ENCODE measurements around the gene KCNH4. TPM values are rescaled to one million over a fixed set of nuclear protein-coding genes. Genes with fewer than 3 reads are reported as not detected.

Gene KCNH4
- total RNA-seq, 3 donors from 2014 or later = 2.2 to 2.6 (median 2.6) TPM

DNA sequence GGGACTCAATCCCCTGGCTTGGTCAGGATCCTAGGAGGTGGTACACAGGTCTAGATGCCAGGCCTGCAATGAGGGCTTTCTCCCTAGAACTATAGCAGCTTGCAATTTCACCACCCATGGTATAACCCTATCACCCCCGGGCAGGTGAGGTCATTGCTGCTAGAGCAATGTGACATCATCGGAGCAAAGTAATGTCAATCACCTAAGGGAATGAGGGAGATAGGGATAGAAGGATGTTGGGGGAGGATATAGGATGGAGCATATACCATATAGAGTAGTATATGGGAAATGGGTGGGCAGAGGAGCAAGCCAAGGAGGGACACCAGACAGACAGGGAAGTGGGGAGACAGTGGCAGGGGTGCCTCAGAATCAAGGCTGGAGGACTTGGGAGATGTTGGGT, 3.3 kb downstream of the KCNH4 start:
- Mint-ChIP-seq H3K4me1 (ENCODE audit: low read depth) (peaks cover 33% of the 10 kb centered on the region), H3K9me3 (no peaks in the 10 kb centered on the region), H3K36me3 (ENCODE audit: insufficient read depth) (peaks cover 9% of the 10 kb centered on the region), H3K27me3 (ENCODE audit: low read depth) (peaks cover 5% of the 10 kb centered on the region), H3K4me3 (no peak overlapping the region)
- ATAC-seq (no peak), DNase-seq (no peak)

DNA sequence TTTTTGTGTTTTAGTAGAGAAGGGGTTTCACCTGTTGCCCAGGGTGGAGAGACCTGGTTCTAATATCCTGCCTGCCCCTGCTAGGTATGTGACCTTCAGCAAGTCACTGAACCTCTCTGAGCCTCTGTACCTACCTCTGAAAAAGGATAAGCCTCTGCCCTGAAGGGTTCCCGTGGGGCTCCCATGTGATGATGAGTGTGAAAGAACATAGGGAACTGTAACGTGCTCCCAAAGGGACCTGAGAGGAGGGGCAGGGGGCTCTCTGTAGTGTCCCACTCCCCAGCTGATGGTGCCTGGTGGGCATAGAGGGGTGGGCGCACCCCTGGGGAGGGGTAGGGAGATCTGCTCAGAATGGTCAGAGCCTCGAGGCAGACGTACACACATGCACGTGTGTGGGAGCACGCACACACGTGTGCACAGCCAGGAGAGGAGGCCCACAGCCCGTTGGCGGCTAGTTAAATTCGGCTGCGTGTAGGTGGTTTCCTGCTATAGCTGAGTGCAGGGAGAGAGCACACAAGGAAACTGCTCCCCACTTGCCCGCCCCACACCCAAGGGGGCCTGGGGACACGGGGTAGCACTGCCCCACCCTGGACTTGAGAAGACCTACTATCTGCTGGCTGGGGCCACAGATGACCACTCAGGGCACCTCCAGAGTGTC, 6.7 kb downstream of the KCNH4 start:
- Mint-ChIP-seq H3K4me1 (ENCODE audit: low read depth) (peaks cover 12% of the 10 kb centered on the region), H3K4me3 (no peak overlapping the region), H3K9me3 (no peaks in the 10 kb centered on the region), H3K36me3 (ENCODE audit: insufficient read depth) (peaks cover 9% of the 10 kb centered on the region), H3K27me3 (ENCODE audit: low read depth) (peaks cover 3% of the 10 kb centered on the region)
- DNase-seq (no peak), ATAC-seq (no peak)

DNA sequence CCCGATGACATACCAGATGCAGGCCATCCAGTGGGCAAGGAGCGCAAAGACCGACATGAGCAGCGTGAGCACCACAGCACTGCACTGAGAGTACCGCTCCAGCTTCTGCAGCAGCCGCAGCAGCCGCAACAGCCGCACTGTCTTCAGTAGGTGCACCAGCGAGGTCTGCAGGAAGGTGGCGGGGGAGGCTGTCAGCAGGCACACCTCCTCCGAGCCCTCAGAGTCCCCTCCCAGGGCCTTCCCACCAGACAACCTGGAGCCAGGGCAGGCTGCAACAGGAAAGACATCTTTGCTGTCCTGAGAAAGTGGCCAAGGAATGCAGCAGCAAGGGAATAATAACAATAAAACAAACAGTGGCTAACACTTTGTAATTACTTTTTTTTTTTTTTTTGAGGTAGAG, 9.1 kb downstream of the KCNH4 start:
- Mint-ChIP-seq H3K9me3 (no peaks in the 10 kb centered on the region), H3K27me3 (ENCODE audit: low read depth) (no peaks in the 10 kb centered on the region), H3K4me1 (ENCODE audit: low read depth) (no peaks in the 10 kb centered on the region), H3K4me3 (no peak overlapping the region), H3K36me3 (ENCODE audit: insufficient read depth) (peaks cover 6% of the 10 kb centered on the region)
- DNase-seq (no peak), ATAC-seq (no peak)

DNA sequence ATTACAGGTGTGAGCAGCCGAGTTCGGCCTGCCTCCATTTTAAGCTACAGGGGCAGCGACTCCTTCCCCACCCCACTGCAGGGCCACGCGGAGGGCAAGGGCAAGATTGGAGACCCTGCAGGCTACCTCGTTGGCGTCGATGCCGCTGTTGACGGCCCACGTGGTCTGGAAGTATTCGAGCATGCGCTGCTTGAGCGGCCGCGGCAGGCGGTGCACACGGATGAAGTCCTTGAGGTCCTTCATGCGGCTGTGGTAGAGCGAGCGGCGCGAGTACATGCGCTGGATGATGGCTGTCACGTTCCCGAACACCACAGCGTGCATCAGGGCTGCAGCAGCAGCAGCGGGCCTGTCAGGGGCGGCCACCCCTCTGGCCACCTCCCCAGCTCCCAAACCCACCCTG, 11.6 kb downstream of the KCNH4 start:
- Mint-ChIP-seq H3K36me3 (ENCODE audit: insufficient read depth) (no peaks in the 10 kb centered on the region), H3K9me3 (no peaks in the 10 kb centered on the region), H3K4me1 (ENCODE audit: low read depth) (no peaks in the 10 kb centered on the region), H3K27me3 (ENCODE audit: low read depth) (no peaks in the 10 kb centered on the region), H3K4me3 (no peak overlapping the region)
- ATAC-seq = no peak
- no peak for DNase-seq

DNA sequence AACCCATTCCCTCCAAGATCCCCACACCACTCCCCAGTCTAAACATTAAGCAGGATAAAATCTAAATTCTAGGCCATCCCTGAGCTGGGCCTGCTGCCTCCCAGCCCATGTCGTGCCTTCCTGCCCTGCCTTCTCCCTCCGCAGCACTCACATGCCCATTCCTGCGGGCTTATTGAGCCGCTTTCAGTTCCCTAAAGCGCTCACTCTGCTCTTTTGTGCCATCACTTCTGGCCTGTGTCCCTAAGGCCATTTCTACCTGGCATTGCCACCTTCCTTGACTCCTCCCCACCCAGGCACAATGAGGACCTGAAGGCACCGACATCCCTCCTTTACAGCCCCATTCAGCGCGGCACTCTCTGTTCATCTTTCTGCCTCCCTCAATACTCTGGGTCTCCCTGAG, 13.1 kb downstream of the KCNH4 start:
- no peaks in the 10 kb centered on the region for H3K9me3 Mint-ChIP-seq
- DNase-seq (no peak), ATAC-seq (no peak)
- H3K4me3 Mint-ChIP-seq = no peak overlapping the region
- no peaks in the 10 kb centered on the region for H3K4me1 Mint-ChIP-seq (ENCODE audit: low read depth)
- H3K27me3 Mint-ChIP-seq (ENCODE audit: low read depth) = no peaks in the 10 kb centered on the region
- H3K36me3 Mint-ChIP-seq (ENCODE audit: insufficient read depth) = no peaks in the 10 kb centered on the region

DNA sequence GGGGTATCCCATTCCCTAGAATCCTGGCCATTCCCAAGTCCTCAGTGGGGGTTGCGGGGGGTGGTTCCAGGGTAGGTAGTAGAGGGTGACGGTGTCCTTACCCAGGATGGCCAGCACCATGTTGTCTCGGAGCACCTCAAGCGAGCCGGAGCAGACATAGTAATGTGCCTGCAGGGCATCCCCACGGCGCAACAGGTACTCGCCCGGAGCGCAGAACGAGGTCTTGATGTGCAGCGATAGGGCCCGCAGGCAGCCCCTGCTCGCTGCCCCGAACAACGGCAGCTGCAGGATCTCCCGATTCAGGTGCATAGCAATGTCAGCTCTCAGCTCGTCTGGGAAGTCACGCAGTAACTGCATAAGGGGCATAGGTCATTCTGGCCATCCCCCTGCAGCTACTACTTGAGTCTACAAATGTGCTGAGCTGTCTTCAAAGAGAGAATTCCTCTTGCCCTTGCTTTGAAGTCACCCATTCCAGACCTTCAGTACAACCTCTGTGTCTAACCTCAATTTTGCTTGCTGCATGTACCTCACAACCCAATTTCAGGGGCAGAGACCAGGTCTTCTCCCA, 14.7 kb downstream of the KCNH4 start:
- Mint-ChIP-seq H3K4me3 (no peak overlapping the region), H3K36me3 (ENCODE audit: insufficient read depth) (no peaks in the 10 kb centered on the region)

DNA sequence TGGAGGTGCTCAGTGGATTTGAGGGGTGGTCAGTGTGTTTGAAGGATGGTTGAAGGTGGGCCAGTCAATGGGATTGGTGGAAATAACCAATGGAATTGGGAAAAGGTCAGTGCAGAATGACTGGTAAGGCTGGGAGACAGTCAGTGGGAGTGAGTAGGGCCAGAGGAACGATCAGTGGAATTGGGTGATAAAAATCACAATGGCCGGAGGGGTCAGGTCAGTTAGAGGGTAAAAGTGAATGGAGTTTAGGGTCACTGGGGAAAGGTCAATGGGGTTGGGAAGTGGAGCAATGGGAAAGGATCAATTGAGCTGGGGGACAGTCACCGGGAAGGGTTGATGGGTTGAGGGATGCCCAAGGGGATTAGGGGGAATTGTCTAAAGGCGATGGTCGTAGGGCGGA, 15.2 kb downstream of the KCNH4 start:
- Mint-ChIP-seq H3K27me3 (ENCODE audit: low read depth) (no peaks in the 10 kb centered on the region), H3K4me3 (no peak overlapping the region), H3K9me3 (no peaks in the 10 kb centered on the region), H3K4me1 (ENCODE audit: low read depth) (no peaks in the 10 kb centered on the region), H3K36me3 (ENCODE audit: insufficient read depth) (no peaks in the 10 kb centered on the region)
- ATAC-seq = no peak
- no peak for DNase-seq

More for the DNA sequence above, 14.7 kb downstream of the KCNH4 start:
- Mint-ChIP-seq H3K27me3 (ENCODE audit: low read depth) (no peaks in the 10 kb centered on the region), H3K9me3 (no peaks in the 10 kb centered on the region), H3K4me1 (ENCODE audit: low read depth) (no peaks in the 10 kb centered on the region)
- ATAC-seq = no peak
- DNase-seq = no peak

DNA sequence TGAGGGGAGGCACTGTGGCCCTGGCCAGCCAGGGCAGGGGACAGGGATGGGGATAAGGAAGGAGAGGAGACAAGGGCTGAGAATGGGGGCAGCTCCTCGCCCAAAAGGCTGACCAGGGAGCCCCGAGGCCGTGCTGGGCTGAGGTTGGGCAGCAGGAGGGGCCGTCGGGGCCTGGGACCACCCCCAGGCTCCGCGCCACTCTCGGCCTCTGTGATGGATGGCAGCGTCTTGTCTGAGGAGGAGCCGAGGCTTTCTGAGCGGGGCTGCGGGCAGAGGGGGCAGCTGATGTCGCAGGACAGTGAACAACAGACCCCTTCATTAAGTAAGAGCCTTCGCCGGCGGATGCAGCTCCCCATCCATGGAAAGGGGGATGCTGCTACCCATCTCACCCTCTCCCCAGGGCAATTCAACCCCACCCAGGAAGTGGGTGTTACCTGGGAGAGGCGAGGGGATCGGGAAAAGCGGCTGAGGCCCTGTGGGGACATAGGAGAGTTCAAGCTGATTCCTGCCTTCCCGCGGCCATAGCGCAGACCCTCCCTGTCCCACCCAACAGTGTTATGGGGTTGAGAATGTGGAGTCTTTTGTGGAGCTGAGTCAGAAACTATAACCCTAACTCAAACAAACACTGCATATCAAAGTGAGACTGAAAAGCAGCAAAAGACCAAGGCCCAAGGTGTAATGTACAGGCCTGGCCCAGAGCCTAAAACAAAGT, 17.1 kb downstream of the KCNH4 start:
- ATAC-seq = no peak
- no peaks in the 10 kb centered on the region for H3K27me3 Mint-ChIP-seq (ENCODE audit: low read depth)
- no peaks in the 10 kb centered on the region for H3K4me1 Mint-ChIP-seq (ENCODE audit: low read depth)
- DNase-seq = no peak
- no peak overlapping the region for H3K4me3 Mint-ChIP-seq
- no peaks in the 10 kb centered on the region for H3K36me3 Mint-ChIP-seq (ENCODE audit: insufficient read depth)
- H3K9me3 Mint-ChIP-seq = no peaks in the 10 kb centered on the region

DNA sequence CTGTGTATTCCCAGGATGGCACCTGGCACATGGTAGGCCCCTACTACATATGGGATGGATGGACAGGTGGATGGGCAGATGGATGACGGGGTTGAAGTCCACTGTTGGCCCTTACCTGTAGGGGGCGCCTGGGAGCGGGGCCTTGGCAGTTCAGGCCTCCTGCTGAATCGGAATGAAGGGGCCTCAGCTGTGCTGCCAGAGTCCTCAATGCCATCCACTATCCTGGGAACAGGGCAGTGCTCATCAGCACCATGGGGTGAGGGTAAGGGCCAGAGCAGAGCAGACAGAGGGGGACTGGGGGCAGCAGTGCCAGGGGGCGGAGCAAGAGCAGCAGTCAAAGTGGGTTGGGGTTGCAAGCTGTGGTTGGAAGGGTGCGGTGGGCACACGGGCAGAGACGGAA, 17.8 kb downstream of the KCNH4 start:
- Mint-ChIP-seq H3K4me1 (ENCODE audit: low read depth) (no peaks in the 10 kb centered on the region), H3K4me3 (no peak overlapping the region), H3K9me3 (no peaks in the 10 kb centered on the region), H3K36me3 (ENCODE audit: insufficient read depth) (no peaks in the 10 kb centered on the region), H3K27me3 (ENCODE audit: low read depth) (no peaks in the 10 kb centered on the region)
- peak; percentile 21 for DNase-seq
- ATAC-seq = peak in 1 of 2 donors; percentile 48

DNA sequence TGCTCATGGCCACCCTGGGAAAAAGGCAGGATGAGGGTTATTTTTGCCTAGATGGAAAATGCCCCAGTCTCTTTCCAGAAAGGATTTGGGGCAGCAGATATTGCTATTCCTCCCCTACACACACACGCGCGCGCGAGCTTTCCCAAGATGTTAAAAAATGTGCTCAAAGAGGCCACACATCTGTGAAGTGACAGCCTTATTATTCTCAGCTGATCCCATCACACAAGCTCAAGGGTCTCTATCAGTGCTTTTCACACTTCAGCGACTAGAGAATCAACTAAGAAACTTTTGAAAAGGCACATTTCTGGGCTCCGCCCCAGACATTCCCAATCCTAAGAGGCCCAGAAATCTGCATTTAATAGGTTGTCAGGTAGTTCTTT, 20.4 kb downstream of the KCNH4 start:
- H3K4me3 Mint-ChIP-seq = no peak overlapping the region
- H3K9me3 Mint-ChIP-seq = no peaks in the 10 kb centered on the region
- DNase-seq (no peak), ATAC-seq (no peak)
- H3K27me3 Mint-ChIP-seq (ENCODE audit: low read depth) = no peaks in the 10 kb centered on the region
- H3K36me3 Mint-ChIP-seq (ENCODE audit: insufficient read depth) = no peaks in the 10 kb centered on the region
- H3K4me1 Mint-ChIP-seq (ENCODE audit: low read depth) = no peaks in the 10 kb centered on the region

DNA sequence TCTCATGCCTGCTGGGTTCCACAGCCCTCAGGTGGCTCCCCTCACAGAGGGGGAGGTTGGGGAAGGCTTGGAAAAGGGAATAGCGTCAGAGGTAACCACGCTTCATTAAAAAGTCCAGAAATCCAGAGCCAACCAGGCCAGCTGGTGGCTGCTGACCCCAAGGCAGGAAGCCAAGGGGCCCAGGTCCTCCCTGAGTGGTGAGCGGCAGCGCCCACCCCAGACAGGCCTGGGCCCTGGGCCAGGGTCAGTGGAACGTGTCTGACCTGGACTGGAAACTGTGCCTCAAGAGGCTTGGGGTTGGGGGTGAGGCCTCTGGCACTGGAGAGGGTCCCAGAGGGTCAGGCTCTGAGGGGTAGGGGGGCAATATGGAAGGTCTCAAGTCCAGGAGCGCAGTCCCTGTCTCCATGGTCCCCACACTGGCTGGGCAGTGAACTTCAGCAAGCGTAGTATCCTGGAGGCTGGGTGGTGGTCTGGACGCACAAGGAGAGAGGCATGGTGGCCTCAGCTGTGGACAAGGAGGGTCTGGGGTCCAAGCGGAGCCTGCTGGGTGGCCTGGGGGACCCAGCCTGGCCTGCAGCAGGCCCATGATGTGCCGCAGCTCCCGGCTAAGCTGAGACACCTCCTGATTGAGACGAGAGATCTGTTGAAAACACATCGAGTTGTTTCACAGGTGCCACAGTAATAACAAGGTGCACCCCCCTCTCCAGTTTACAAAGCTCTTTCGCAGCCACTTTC, 21.0 kb downstream of the KCNH4 start:
- no peaks in the 10 kb centered on the region for H3K27me3 Mint-ChIP-seq (ENCODE audit: low read depth)
- no peak for DNase-seq
- H3K4me3 Mint-ChIP-seq = no peak overlapping the region
- H3K9me3 Mint-ChIP-seq = no peaks in the 10 kb centered on the region
- H3K36me3 Mint-ChIP-seq (ENCODE audit: insufficient read depth) = no peaks in the 10 kb centered on the region
- ATAC-seq = no peak
- no peaks in the 10 kb centered on the region for H3K4me1 Mint-ChIP-seq (ENCODE audit: low read depth)

DNA sequence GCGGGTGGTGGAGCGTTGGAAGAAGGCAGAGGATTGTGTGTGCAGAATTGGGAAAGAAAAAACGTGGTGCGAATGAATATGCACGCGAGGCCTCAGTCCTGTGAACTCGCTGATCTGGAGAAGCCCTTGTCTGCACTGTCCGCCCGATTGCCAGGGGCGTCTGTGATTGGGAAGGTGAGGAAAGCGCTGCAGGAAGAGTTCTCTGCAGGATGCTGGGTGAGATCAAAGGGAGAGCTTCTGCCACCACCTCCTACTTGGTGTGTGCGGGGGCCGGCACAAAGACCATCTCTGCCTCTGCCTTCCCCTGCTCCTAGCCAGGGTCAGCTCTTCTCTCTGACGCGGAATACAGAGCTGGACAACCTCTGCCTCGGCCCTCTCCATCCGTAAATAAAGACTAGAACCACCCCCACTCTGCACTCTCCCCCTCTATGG, 25.3 kb downstream of the KCNH4 start:
- peaks cover 31% of the 10 kb centered on the region for H3K4me1 Mint-ChIP-seq (ENCODE audit: low read depth)
- no peaks in the 10 kb centered on the region for H3K27me3 Mint-ChIP-seq (ENCODE audit: low read depth)
- H3K36me3 Mint-ChIP-seq (ENCODE audit: insufficient read depth) = peaks cover 4% of the 10 kb centered on the region
- DNase-seq = no peak
- no peaks in the 10 kb centered on the region for H3K9me3 Mint-ChIP-seq
- H3K4me3 Mint-ChIP-seq = peak overlapping the region; percentile 87
- no peak for ATAC-seq

DNA sequence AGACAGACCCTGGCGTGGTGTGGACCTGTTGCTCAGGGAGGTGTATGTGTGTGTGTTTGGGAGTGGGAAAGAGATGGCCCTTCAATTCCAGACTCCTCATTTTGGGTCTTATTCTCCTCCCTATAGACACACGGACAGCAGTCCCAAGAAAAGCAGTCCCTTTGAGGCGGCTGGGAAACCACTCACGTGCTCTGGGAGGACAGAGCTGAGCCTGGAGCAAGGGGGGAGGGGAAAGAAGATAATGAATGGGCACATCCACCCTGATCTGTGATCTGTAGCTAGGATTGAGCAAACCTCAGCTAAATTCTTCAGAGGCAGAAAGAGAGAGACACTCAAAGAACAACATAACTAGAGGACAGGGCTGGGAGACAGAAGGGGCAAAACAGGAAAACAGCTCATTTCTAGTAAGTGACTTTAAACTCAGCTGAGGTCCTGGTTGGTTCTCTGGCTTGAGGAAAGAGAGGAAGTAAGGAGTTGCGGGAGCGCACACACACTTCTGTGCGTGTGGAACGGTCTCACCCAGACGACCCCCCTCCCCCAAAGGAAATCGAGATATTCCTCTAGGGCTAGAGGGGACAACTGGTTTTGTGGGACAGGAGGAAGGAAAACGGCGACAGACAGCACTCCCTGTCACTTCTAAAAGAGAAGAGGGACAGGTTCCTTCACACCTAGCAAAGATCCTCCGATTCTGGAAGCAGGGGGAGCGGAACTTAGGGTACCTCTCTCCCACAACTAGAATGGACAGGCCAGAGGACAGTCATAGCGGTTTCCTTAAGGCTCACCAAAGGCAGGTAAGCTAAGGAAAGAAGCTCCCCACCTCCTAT, 26.8 kb downstream of the KCNH4 start:
- H3K4me1 Mint-ChIP-seq (ENCODE audit: low read depth) = peaks cover 31% of the 10 kb centered on the region
- ATAC-seq = no peak
- DNase-seq = no peak
- H3K27me3 Mint-ChIP-seq (ENCODE audit: low read depth) = no peaks in the 10 kb centered on the region
- H3K9me3 Mint-ChIP-seq = no peaks in the 10 kb centered on the region
- H3K36me3 Mint-ChIP-seq (ENCODE audit: insufficient read depth) = peaks cover 4% of the 10 kb centered on the region
- peak overlapping the region; percentile 87 for H3K4me3 Mint-ChIP-seq
